Mesodermal cell (in vitro differentiated cells): Measurements from ENCODE around the gene SLX4IP.

ENCODE experiments used
- H3K27ac ChIP-seq: 2 replicates; pipeline ENCODE4 v1.7.0; 2013; ENCODE audit warnings: mild to moderate bottlenecking, low read depth, low read length, moderate library complexity; ENCODE audit not compliant: severe bottlenecking
- H3K36me3 ChIP-seq: 2 replicates; pipeline ENCODE4 v1.7.1; 2013; ENCODE audit warnings: mild to moderate bottlenecking, low read length, moderate library complexity; ENCODE audit not compliant: control insufficient read depth, insufficient read depth
- H3K4me1 ChIP-seq: one replicate; pipeline ENCODE4 v1.7.1; 2013; ENCODE audit warnings: mild to moderate bottlenecking, low read length; ENCODE audit not compliant: insufficient read depth, control insufficient read depth, poor library complexity, severe bottlenecking
- H3K4me3 ChIP-seq: 2 replicates; pipeline ENCODE4 v1.7.0; 2013; ENCODE audit warnings: low read length, control low read depth, mild to moderate bottlenecking; ENCODE audit not compliant: insufficient read depth, poor library complexity, severe bottlenecking; ENCODE audit errors: extremely low read depth
- H3K9me3 ChIP-seq: 2 replicates; pipeline ENCODE4 v1.7.1; 2013; ENCODE audit warnings: mild to moderate bottlenecking, low read length, moderate library complexity; ENCODE audit not compliant: control insufficient read depth
- WGBS, 2 experiments: methylation state at CpG; one replicate each; pipeline ENCODE4 v1.1.5; 2013; ENCODE audit warnings: missing lambda C conversion rate in 2 of 2; ENCODE audit not compliant: insufficient coverage in 2 of 2; 5-methylcytosine and 5-hydroxymethylcytosine counted together

Gene SLX4IP

GRCh38 chr20:10467681-10468339 lies 32.7 kb downstream of the SLX4IP start:
- Histone ChIP-seq H3K36me3 (peaks cover 5% of the 10 kb centered on the region), H3K27ac (peak overlapping the region; percentile 93), H3K9me3 (peaks cover 4% of the 10 kb centered on the region), H3K4me1 (peaks cover 52% of the 10 kb centered on the region), H3K4me3 (no peak overlapping the region)
- 11 to 39% methylated on average over 2 of the region's 3 CpGs for WGBS, 2 experiments

DNA sequence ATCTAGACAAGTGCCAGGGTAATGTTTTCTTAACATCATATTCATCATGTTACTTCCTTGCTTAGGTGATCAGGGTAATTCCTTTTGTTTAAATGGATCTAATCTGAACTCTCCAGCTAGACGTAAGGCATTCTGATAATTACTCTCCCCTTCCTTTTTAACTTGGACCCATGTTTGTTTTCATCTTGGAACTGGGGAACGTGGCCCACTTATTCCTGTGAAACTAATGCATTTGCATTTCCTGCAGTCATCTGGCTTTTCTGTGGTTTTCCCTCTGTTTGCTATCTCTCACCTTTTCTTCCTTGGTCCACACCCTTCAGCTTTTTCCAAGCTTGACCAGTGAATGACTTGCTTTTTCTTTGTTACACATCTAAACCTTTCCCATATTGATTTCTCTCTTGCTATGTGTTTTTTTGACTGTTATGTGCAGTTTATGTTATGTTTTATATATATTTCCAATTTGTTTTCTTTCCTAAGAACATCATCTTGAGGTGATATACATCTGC lies 33.3 kb downstream of the SLX4IP start:
- H3K9me3 ChIP-seq, result no peaks in the 10 kb centered on the region
- WGBS, 2 experiments, result 17 to 22% methylated on average over 2 of the region's 2 CpGs
- H3K27ac ChIP-seq, result peak overlapping the region; percentile 93
- peaks cover 5% of the 10 kb centered on the region for H3K36me3 ChIP-seq
- peaks cover 52% of the 10 kb centered on the region for H3K4me1 ChIP-seq
- H3K4me3 ChIP-seq, result no peak overlapping the region

- Histone ChIP-seq H3K9me3 (no peaks in the 10 kb centered on the region), H3K4me3 (no peak overlapping the region), H3K36me3 (no peaks in the 10 kb centered on the region), H3K27ac (no peak overlapping the region), H3K4me1 (peaks cover 52% of the 10 kb centered on the region)
- WGBS, 2 experiments, result 75 to 100% methylated on average over 1 to 2 of the region's 2 CpGs
These were observed 34.0 kb downstream of the SLX4IP start for GRCh38 chr20:10469056-10469455.

- peaks cover 52% of the 10 kb centered on the region for H3K4me1 ChIP-seq
These were observed 34.5 kb downstream of the SLX4IP start for GRCh38 chr20:10469599-10469998.

DNA sequence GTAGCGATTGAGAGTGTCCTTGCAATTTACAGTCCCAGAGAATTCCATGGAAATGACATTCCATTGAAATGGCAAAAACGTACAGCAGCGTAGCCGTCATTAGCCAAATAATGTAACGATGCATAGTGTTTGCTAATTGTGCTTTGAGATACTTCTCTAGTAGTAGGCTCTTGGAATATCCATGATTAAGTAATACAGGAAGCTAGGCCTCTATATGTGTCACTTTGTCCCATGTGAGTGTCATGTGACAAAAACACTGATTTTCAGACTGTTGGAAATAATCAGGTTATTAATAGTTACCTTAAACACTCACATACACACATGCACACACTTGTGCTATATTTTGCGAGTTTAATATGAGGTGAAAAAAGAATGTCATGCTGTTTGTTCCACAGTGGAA lies 35.2 kb downstream of the SLX4IP start:
- 91 to 95% methylated on average over 4 to 5 of the region's 6 CpGs for WGBS, 2 experiments
- Histone ChIP-seq H3K4me3 (no peak overlapping the region), H3K9me3 (no peaks in the 10 kb centered on the region), H3K27ac (no peak overlapping the region), H3K36me3 (no peaks in the 10 kb centered on the region), H3K4me1 (peaks cover 47% of the 10 kb centered on the region)

More at GRCh38 chr20:10469599-10469998, 34.5 kb downstream of the SLX4IP start:
- H3K27ac ChIP-seq, result no peak overlapping the region
- no peaks in the 10 kb centered on the region for H3K36me3 ChIP-seq
- WGBS, 2 experiments, result 26 to 27% methylated on average over 3 to 6 of the region's 7 CpGs
- no peaks in the 10 kb centered on the region for H3K9me3 ChIP-seq
- H3K4me3 ChIP-seq, result no peak overlapping the region

DNA sequence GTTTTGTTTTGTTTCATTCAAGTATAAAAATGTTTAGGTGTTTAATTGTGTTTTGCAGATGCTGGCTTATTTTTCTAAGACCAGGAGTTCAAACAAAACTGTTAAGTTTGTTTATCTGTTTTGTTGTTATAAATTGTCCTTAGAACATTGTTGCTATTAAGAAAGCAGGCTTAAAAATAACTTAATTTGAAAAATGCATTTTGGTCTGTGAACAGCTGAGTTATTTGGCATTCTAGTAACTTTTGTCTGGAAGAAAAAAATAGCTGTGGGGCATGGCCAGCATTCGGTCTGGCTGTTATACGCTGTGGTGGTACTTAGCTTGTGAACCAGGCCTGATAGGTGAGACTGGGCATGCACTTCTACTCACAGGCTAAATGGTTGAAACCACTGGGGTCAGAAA lies 37.8 kb downstream of the SLX4IP start:
- Histone ChIP-seq H3K4me1 (peaks cover 24% of the 10 kb centered on the region), H3K36me3 (no peaks in the 10 kb centered on the region), H3K27ac (no peak overlapping the region), H3K9me3 (no peaks in the 10 kb centered on the region), H3K4me3 (no peak overlapping the region)
- WGBS, 2 experiments, result 91 to 93% methylated on average over 2 of the region's 2 CpGs

GRCh38 chr20:10474606-10475184 lies 39.6 kb downstream of the SLX4IP start:
- H3K9me3 ChIP-seq, result no peaks in the 10 kb centered on the region
- no peaks in the 10 kb centered on the region for H3K36me3 ChIP-seq
- no peak overlapping the region for H3K4me3 ChIP-seq
- H3K27ac ChIP-seq, result no peak overlapping the region
- H3K4me1 ChIP-seq, result peaks cover 8% of the 10 kb centered on the region
- 96 to 97% methylated on average over 4 to 6 of the region's 11 CpGs for WGBS, 2 experiments

- H3K36me3 ChIP-seq, result no peaks in the 10 kb centered on the region
- 96% methylated on average over 2 of the region's 2 CpGs; no CpG with 5 or more reads in 1 of the 2 experiments for WGBS, 2 experiments
- H3K9me3 ChIP-seq, result no peaks in the 10 kb centered on the region
- no peak overlapping the region for H3K4me3 ChIP-seq
- peaks cover 3% of the 10 kb centered on the region for H3K4me1 ChIP-seq
- no peak overlapping the region for H3K27ac ChIP-seq
These were observed 40.1 kb downstream of the SLX4IP start for GRCh38 chr20:10475225-10475624.

- H3K27ac ChIP-seq, result no peak overlapping the region
- H3K9me3 ChIP-seq, result no peaks in the 10 kb centered on the region
- no peaks in the 10 kb centered on the region for H3K36me3 ChIP-seq
- no CpG with 5 or more reads among the region's 3 CpGs for WGBS, 2 experiments
- no peaks in the 10 kb centered on the region for H3K4me1 ChIP-seq
- H3K4me3 ChIP-seq, result no peak overlapping the region
These were observed 41.2 kb downstream of the SLX4IP start for GRCh38 chr20:10476319-10476724.

- H3K36me3 ChIP-seq, result no peaks in the 10 kb centered on the region
- no peaks in the 10 kb centered on the region for H3K9me3 ChIP-seq
- no peak overlapping the region for H3K4me3 ChIP-seq
- no peaks in the 10 kb centered on the region for H3K4me1 ChIP-seq
- no CpG with 5 or more reads among the region's 1 CpG for WGBS, 2 experiments
- H3K27ac ChIP-seq, result no peak overlapping the region
These were observed 43.1 kb downstream of the SLX4IP start for GRCh38 chr20:10478205-10478604.

DNA sequence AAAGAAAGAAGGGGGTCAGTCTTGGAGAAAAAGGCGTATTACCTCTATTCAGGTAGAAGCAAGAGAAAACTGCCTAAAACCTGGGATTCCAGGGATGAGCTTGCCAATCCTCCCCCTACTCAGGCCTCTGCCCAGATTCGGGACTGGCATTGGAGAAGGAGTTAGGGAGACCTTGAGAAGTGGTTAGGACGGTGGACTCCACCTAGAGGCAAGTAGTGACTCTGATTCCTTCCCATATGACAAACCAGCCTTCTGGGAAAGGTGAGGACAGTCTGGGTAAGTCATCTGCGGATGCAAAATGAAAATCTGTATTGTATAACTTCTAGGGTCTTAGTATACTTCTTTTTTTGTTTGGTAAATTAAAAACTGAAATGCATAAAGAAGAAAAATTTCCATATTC lies 43.8 kb downstream of the SLX4IP start:
- Histone ChIP-seq H3K36me3 (no peaks in the 10 kb centered on the region), H3K9me3 (no peaks in the 10 kb centered on the region), H3K4me3 (no peak overlapping the region), H3K4me1 (no peaks in the 10 kb centered on the region), H3K27ac (no peak overlapping the region)
- 82 to 100% methylated on average over 2 of the region's 4 CpGs for WGBS, 2 experiments
